IPS-18a (cell line): ENCODE data around the gene SEPTIN3.

ENCODE experiments used
- H3K27ac ChIP-seq: one replicate; pipeline ENCODE4 v1.5.1; 2013; ENCODE audit warnings: low read length
- H3K27me3 ChIP-seq: one replicate; pipeline ENCODE4 v1.6.1; 2013; ENCODE audit warnings: mild to moderate bottlenecking, low read length; ENCODE audit not compliant: control insufficient read depth, insufficient read depth
- H3K36me3 ChIP-seq: one replicate; pipeline ENCODE4 v1.6.1; 2013; ENCODE audit warnings: low read depth, low read length; ENCODE audit not compliant: control insufficient read depth
- H3K4me1 ChIP-seq: one replicate; pipeline ENCODE4 v1.6.1; 2013; ENCODE audit warnings: low read depth, low read length; ENCODE audit not compliant: control insufficient read depth
- H3K4me3 ChIP-seq: one replicate; pipeline ENCODE4 v1.5.1; 2013; ENCODE audit warnings: low read length
- H3K9ac ChIP-seq: one replicate; pipeline ENCODE4 v1.6.1; 2013; ENCODE audit warnings: mild to moderate bottlenecking, low read length, moderate library complexity
- H3K9me3 ChIP-seq: one replicate; pipeline ENCODE4 v1.6.1; 2013; ENCODE audit warnings: low read depth, low read length; ENCODE audit not compliant: control insufficient read depth

Gene SEPTIN3

GRCh38 chr22:41969110-41969646 lies at the start of gene SEPTIN3:
Gene SEPTIN3 (plus strand): TSS chr22:41969443. CDS start chr22:41971493, 2,050 bp downstream.
- H3K9ac ChIP-seq, result no peak within 1 kb of the TSS
- no peaks in the 10 kb centered on the region for H3K9me3 ChIP-seq

GRCh38 chr22:41920271-41920976 lies 48.8 kb upstream of the SEPTIN3 start:
- Histone ChIP-seq H3K27ac (no peak overlapping the region), H3K4me1 (peaks cover 4% of the 10 kb centered on the region)

More at GRCh38 chr22:41969110-41969646, at the start of gene SEPTIN3:
- Histone ChIP-seq H3K4me3 (no peak within 1 kb of the TSS), H3K36me3 (no peaks in the 10 kb centered on the region), H3K27me3 (peaks cover 8% of the 10 kb centered on the region), H3K27ac (no peak within 1 kb of the TSS), H3K4me1 (no peaks in the 10 kb centered on the region)

GRCh38 chr22:41922328-41922727 lies 46.9 kb upstream of the SEPTIN3 start:
- Histone ChIP-seq H3K9ac (no peak overlapping the region), H3K4me3 (no peak overlapping the region), H3K9me3 (no peaks in the 10 kb centered on the region), H3K27me3 (peaks cover 95% of the 10 kb centered on the region), H3K4me1 (peaks cover 6% of the 10 kb centered on the region), H3K27ac (no peak overlapping the region), H3K36me3 (no peaks in the 10 kb centered on the region)

More at GRCh38 chr22:41920271-41920976, 48.8 kb upstream of the SEPTIN3 start:
- Histone ChIP-seq H3K9ac (no peak overlapping the region), H3K4me3 (peak overlapping the region; percentile 61), H3K27me3 (peaks cover 95% of the 10 kb centered on the region), H3K36me3 (no peaks in the 10 kb centered on the region), H3K9me3 (no peaks in the 10 kb centered on the region)

GRCh38 chr22:41922940-41923594 lies 46.2 kb upstream of the SEPTIN3 start:
- Histone ChIP-seq H3K9ac (no peak overlapping the region), H3K27ac (no peak overlapping the region), H3K27me3 (peaks cover 95% of the 10 kb centered on the region), H3K36me3 (no peaks in the 10 kb centered on the region), H3K4me1 (peaks cover 6% of the 10 kb centered on the region), H3K9me3 (no peaks in the 10 kb centered on the region), H3K4me3 (no peak overlapping the region)

- no peak overlapping the region for H3K27ac ChIP-seq
- H3K36me3 ChIP-seq, result no peaks in the 10 kb centered on the region
- peaks cover 6% of the 10 kb centered on the region for H3K4me1 ChIP-seq
- no peaks in the 10 kb centered on the region for H3K9me3 ChIP-seq
- H3K27me3 ChIP-seq, result peaks cover 94% of the 10 kb centered on the region
- no peak overlapping the region for H3K4me3 ChIP-seq
- no peak overlapping the region for H3K9ac ChIP-seq
Measured at GRCh38 chr22:41923595-41924276, 45.5 kb upstream of the SEPTIN3 start.

GRCh38 chr22:41925783-41926460 lies 43.3 kb upstream of the SEPTIN3 start:
- H3K27me3 ChIP-seq, result peaks cover 82% of the 10 kb centered on the region
- H3K4me3 ChIP-seq, result peak overlapping the region; percentile 37
- no peak overlapping the region for H3K27ac ChIP-seq

GRCh38 chr22:41927813-41928212 lies 41.4 kb upstream of the SEPTIN3 start:
- Histone ChIP-seq H3K9ac (no peak overlapping the region), H3K27me3 (peaks cover 67% of the 10 kb centered on the region)

More at GRCh38 chr22:41925783-41926460, 43.3 kb upstream of the SEPTIN3 start:
- Histone ChIP-seq H3K9me3 (no peaks in the 10 kb centered on the region), H3K36me3 (no peaks in the 10 kb centered on the region), H3K9ac (no peak overlapping the region), H3K4me1 (peaks cover 6% of the 10 kb centered on the region)

GRCh38 chr22:41928593-41929417 lies 40.4 kb upstream of the SEPTIN3 start:
- no peak overlapping the region for H3K27ac ChIP-seq
- H3K9me3 ChIP-seq, result no peaks in the 10 kb centered on the region
- H3K36me3 ChIP-seq, result no peaks in the 10 kb centered on the region
- H3K9ac ChIP-seq, result no peak overlapping the region
- H3K4me3 ChIP-seq, result no peak overlapping the region
- H3K4me1 ChIP-seq, result peaks cover 6% of the 10 kb centered on the region
- peaks cover 57% of the 10 kb centered on the region for H3K27me3 ChIP-seq

More at GRCh38 chr22:41927813-41928212, 41.4 kb upstream of the SEPTIN3 start:
- peaks cover 6% of the 10 kb centered on the region for H3K4me1 ChIP-seq
- H3K27ac ChIP-seq, result no peak overlapping the region
- H3K36me3 ChIP-seq, result no peaks in the 10 kb centered on the region
- no peak overlapping the region for H3K4me3 ChIP-seq
- H3K9me3 ChIP-seq, result no peaks in the 10 kb centered on the region

- H3K9me3 ChIP-seq, result no peaks in the 10 kb centered on the region
- no peak overlapping the region for H3K4me3 ChIP-seq
- H3K27ac ChIP-seq, result no peak overlapping the region
- H3K36me3 ChIP-seq, result no peaks in the 10 kb centered on the region
- peaks cover 51% of the 10 kb centered on the region for H3K27me3 ChIP-seq
- H3K4me1 ChIP-seq, result peaks cover 6% of the 10 kb centered on the region
- H3K9ac ChIP-seq, result no peak overlapping the region
Measured at GRCh38 chr22:41929418-41929810, 39.8 kb upstream of the SEPTIN3 start.

- no peak overlapping the region for H3K9ac ChIP-seq
- H3K27ac ChIP-seq, result no peak overlapping the region
- no peaks in the 10 kb centered on the region for H3K4me1 ChIP-seq
- no peak overlapping the region for H3K4me3 ChIP-seq
- H3K27me3 ChIP-seq, result peaks cover 27% of the 10 kb centered on the region
- H3K36me3 ChIP-seq, result peaks cover 3% of the 10 kb centered on the region
- H3K9me3 ChIP-seq, result no peaks in the 10 kb centered on the region
Measured at GRCh38 chr22:41931701-41932269, 37.5 kb upstream of the SEPTIN3 start.
